ENCODE measurements around the gene ZNF827. TPM values are rescaled to one million over a fixed set of nuclear protein-coding genes. Genes with fewer than 3 reads are reported as not detected.

The ZNF827 gene
- total and polyA plus RNA-seq, 2 of the 13 experiments (the other 11 are each of a cell fraction or from before 2014, with no cell fraction given), result 2.8 TPM

GRCh38 chr4:145808848-145809512 is 129.6 kb downstream of the ZNF827 start:
- no peak for DNase-seq (ENCODE audit: low spot score)
- no peak for FAIRE-seq
- Histone ChIP-seq H4K20me1 (ENCODE audit: insufficient read depth, low read length) (no peaks in the 10 kb centered on the region), H3K4me1 (ENCODE audit: insufficient read depth, low read length) (peaks cover 41% of the 10 kb centered on the region), H2AFZ (ENCODE audit: low read length) (no peak overlapping the region), H3K27me3 (ENCODE audit: control insufficient read depth in 1 of 2, insufficient read depth in 2 of 2, low read length in 2 of 2) (no peaks in the 10 kb centered on the region), H3K36me3 (replicated peaks in 1 of 2; ENCODE audit: control insufficient read depth in 1 of 2, insufficient read depth in 2 of 2, low read length in 2 of 2) (peaks cover 0 to 2% of the 10 kb centered on the region in 2 experiments; a peak in 1 of 5 replicates), H3K9ac (ENCODE audit: insufficient read depth, low read depth, low read length) (no peak overlapping the region), H3K4me2 (ENCODE audit: low read depth, low read length) (no peak overlapping the region), H3K27ac (ENCODE audit: extremely low read length, insufficient read depth, low read length) (no peak overlapping the region), H3K79me2 (ENCODE audit: insufficient read depth, low read length) (no peaks in the 10 kb centered on the region), H3K4me3 (replicated peaks in 1 of 3; ENCODE audit: insufficient read depth in 1 of 3, low read depth in 2 of 3, low read length in 3 of 3) (no peak overlapping the region), H3K9me3 (ENCODE audit: low read length) (peaks cover 9% of the 10 kb centered on the region; the same call in 1 of the 2 replicates)
- WGBS (ENCODE audit: low lambda C conversion rate), result 89% methylated on average over 3 of the region's 3 CpGs
- BruUV-seq (replicated peaks), result no TSS peak
- TF ChIP-seq CBX2 (IDR thresholded peaks at IDR 0.05; ENCODE audit: low read depth, low read length) (no peak), CBX2 (CRISPR knock-in tag; IDR thresholded peaks at IDR 0.05; ENCODE audit: low read depth) (no peak), ZNF121 (CRISPR knock-in tag; IDR thresholded peaks at IDR 0.05) (0 out of 2 replicates have a peak, but pooled peaks have one; percentile 33)
- in situ Hi-C loops (cut with HindIII; ENCODE audit: extremely low pct_ligation_motif_present, low pct_unique_long_range_greater_than_20kb) (no loop called here), intact Hi-C loops (cut with micrococcal nuclease; ENCODE audit: unreplicated experiment) (no loop called here)
- ChIA-PET CTCF (ENCODE audit: low intra/inter-chr PET ratio, low total read pairs) (no interaction called here), POLR2A (no interaction called here)
- no peak for ATAC-seq

GRCh38 chr4:145808021-145808650 is 130.5 kb downstream of the ZNF827 start:
- Histone ChIP-seq H3K9me3 (ENCODE audit: low read length) (peaks cover 9% of the 10 kb centered on the region; the same call in 1 of the 2 replicates), H3K36me3 (replicated peaks in 1 of 2; ENCODE audit: control insufficient read depth in 1 of 2, insufficient read depth in 2 of 2, low read length in 2 of 2) (peaks cover 0 to 2% of the 10 kb centered on the region in 2 experiments; a peak in 1 of 5 replicates), H3K4me1 (ENCODE audit: insufficient read depth, low read length) (peaks cover 43% of the 10 kb centered on the region), H3K27ac (ENCODE audit: extremely low read length, insufficient read depth, low read length) (peak overlapping the region; percentile 11), H3K27me3 (ENCODE audit: control insufficient read depth in 1 of 2, insufficient read depth in 2 of 2, low read length in 2 of 2) (no peaks in the 10 kb centered on the region), H3K9ac (ENCODE audit: insufficient read depth, low read depth, low read length) (no peak overlapping the region), H3K79me2 (ENCODE audit: insufficient read depth, low read length) (no peaks in the 10 kb centered on the region), H4K20me1 (ENCODE audit: insufficient read depth, low read length) (no peaks in the 10 kb centered on the region), H3K4me2 (ENCODE audit: low read depth, low read length) (no peak overlapping the region), H3K4me3 (replicated peaks in 1 of 3; ENCODE audit: insufficient read depth in 1 of 3, low read depth in 2 of 3, low read length in 3 of 3) (no peak overlapping the region), H2AFZ (ENCODE audit: low read length) (no peak overlapping the region)
- POLR2A ChIA-PET, result no interaction called here
- no peak for FAIRE-seq
- ATAC-seq, result peak; percentile 67
- in situ Hi-C loops (cut with HindIII; ENCODE audit: extremely low pct_ligation_motif_present, low pct_unique_long_range_greater_than_20kb) (no loop called here), intact Hi-C loops (cut with micrococcal nuclease; ENCODE audit: unreplicated experiment) (no loop called here)
- DNase-seq (ENCODE audit: low spot score), result peak; percentile 85
- CTCF ChIA-PET (ENCODE audit: low intra/inter-chr PET ratio, low total read pairs), result no interaction called here
- no TSS peak for BruUV-seq (replicated peaks)
- TF ChIP-seq FOSL2 (CRISPR knock-in tag; IDR thresholded peaks at IDR 0.05), result peak; percentile 90
- no peak for TF ChIP-seq ZNF34 (CRISPR knock-in tag; IDR thresholded peaks at IDR 0.05; ENCODE audit: borderline replicate concordance)
- TF ChIP-seq EP300 (IDR thresholded peaks at IDR 0.05; ENCODE audit: low read depth in 2 of 2, low read length in 2 of 2), result 0 out of 4 replicates have a peak, but pooled peaks of 1 of the 2 experiments have one; percentile 7
- TF ChIP-seq EP300 (CRISPR knock-in tag; IDR thresholded peaks at IDR 0.05; ENCODE audit: borderline replicate concordance), result no peak
- TF ChIP-seq FOSL1 (CRISPR knock-in tag; IDR thresholded peaks at IDR 0.05; ENCODE audit: borderline replicate concordance), result peak; percentile 61; the same call in 1 of the 2 replicates
- no peak for TF ChIP-seq ZNF24 (IDR thresholded peaks at IDR 0.05)
- peak; percentile 66 for TF ChIP-seq ATF3 (CRISPR knock-in tag; IDR thresholded peaks at IDR 0.05)
- 0 out of 2 replicates have a peak, but pooled peaks have one; percentile 23 for TF ChIP-seq SAP130 (CRISPR knock-in tag; IDR thresholded peaks at IDR 0.05; ENCODE audit: low read depth)
- TF ChIP-seq SP5 (CRISPR knock-in tag; IDR thresholded peaks at IDR 0.05; ENCODE audit: borderline replicate concordance, low read depth), result peak; percentile 57; the same call in 1 of the 2 replicates
- WGBS (ENCODE audit: low lambda C conversion rate), result 51% methylated on average over 3 of the region's 3 CpGs

All from HepG2 (cell line).